Breast epithelium (tissue), 3 donors: Measurements from ENCODE around the gene ADRA2B.

Source experiments
- POLR2A ChIP-seq: fragments of 450-650 bp; IDR thresholded peaks from one replicate; pipeline ENCODE4 v1.6.1; 2016; ENCODE audit warnings: antibody characterized with exemption, mild to moderate bottlenecking, moderate library complexity
- TF ChIP-seq, protein P1 (sequence below), 3 donors: fragments of 450-650 bp; IDR thresholded peaks; one replicate each; pipeline ENCODE4 v1.5.1; 2016 to 2017; ENCODE audit warnings: antibody characterized with exemption in 3 of 3, mild to moderate bottlenecking in 3 of 3, moderate library complexity in 3 of 3

DNA sequence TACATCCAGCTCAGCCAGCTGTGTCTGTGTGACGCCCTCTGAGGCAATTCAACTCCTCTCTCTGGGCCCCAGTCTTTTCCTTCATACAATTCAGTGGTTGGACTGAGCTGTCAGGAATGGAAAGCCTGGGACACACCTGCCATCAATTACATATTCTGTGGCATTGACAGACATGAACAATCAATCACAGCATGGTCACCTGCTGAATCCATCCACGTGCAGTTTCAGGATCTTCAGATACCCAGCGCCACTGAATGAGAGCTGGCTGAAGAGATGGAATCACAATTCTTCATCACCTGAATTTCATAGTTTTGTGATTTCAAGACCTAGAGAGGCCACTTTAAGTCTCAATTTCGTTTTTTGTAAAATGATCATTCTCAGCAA, 5.1 kb downstream of the ADRA2B start:
- TF ChIP-seq POLR2A: no peak
- TF ChIP-seq, protein P1, sequence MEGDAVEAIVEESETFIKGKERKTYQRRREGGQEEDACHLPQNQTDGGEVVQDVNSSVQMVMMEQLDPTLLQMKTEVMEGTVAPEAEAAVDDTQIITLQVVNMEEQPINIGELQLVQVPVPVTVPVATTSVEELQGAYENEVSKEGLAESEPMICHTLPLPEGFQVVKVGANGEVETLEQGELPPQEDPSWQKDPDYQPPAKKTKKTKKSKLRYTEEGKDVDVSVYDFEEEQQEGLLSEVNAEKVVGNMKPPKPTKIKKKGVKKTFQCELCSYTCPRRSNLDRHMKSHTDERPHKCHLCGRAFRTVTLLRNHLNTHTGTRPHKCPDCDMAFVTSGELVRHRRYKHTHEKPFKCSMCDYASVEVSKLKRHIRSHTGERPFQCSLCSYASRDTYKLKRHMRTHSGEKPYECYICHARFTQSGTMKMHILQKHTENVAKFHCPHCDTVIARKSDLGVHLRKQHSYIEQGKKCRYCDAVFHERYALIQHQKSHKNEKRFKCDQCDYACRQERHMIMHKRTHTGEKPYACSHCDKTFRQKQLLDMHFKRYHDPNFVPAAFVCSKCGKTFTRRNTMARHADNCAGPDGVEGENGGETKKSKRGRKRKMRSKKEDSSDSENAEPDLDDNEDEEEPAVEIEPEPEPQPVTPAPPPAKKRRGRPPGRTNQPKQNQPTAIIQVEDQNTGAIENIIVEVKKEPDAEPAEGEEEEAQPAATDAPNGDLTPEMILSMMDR (IDR thresholded peaks at IDR 0.05): no peak
